AG08396 (cell line): Measurements from ENCODE around the gene RALGAPA1.
"Not testable (repeated sequence)": the region's sequence is repeated elsewhere in the genome, so short reads cannot be mapped to it uniquely, and the experiment has no call there.

Experiments used
- DNase-seq: peaks from one replicate; pipeline ENCODE4 v3.0.0; 2012; ENCODE audit warnings: low spot score, mixed read lengths

RALGAPA1 gene

DNA sequence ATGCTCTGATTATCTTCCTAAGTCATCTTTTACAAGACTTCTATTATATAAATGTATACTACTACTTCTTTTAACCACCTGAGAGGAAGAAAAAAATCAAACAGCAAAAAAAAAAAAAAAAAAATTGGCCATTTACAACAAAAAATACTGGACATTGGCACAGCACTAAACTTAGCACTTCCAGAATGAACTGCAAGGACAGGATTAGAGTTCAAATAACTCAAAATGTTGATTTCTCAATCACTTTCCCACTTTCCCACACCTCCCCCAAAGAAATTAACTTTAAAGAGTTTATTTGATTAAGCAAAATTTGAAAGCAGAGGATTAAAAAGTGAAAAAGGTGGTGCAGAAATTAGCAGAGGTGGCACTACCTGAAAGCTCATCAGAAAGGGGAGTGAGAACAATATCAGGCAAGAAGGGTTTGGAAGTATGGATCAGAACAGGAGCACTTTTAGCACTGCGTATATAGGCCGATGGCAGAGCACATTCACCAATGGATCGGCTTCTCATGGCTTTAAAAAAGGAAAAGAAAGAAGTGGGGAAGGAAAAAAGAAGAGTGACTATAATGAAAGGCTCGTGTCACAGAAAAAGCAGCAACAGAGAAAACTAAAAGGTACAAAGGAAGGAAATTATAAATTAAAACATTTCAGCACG lies 109.2 kb downstream of the RALGAPA1 start:
- no peak for DNase-seq

DNA sequence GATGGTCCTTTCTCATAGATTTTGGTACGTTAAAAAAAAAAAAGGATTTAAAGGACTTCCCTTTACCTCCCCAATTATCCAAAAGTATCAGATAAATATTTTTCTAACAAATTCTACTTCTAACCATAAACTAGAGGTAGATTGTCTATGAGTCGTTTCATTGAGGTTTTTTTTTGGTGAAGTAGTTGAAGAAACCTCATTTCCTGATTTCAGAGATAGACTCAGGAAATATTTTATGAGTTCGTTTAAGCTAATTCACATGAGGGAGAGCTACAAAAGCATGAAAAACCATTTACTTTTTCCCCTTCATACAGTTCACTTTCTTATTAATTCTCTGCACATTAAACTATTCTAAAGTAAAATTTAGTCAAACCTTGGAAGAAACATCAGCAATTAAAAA lies 112.5 kb downstream of the RALGAPA1 start:
- DNase-seq: no peak

DNA sequence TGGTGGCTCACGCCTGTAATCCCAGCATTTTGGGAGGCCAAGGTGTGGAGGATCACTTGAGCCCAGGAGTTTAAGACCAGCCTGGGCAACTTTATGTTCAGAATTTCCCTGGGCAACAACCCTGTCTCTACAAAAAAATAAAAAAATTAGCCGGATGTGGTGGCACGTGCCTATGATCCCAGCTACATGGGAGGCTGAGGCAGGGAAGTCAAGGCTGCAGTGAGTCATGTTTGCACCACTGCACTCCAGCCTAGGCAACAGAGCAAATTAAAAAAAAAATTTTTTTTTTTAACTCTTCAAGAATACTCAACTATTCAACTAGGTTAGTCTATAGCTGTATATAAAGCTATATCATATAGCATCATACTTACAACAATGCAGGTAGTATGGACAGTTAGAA lies 113.0 kb downstream of the RALGAPA1 start:
- no peak for DNase-seq

DNA sequence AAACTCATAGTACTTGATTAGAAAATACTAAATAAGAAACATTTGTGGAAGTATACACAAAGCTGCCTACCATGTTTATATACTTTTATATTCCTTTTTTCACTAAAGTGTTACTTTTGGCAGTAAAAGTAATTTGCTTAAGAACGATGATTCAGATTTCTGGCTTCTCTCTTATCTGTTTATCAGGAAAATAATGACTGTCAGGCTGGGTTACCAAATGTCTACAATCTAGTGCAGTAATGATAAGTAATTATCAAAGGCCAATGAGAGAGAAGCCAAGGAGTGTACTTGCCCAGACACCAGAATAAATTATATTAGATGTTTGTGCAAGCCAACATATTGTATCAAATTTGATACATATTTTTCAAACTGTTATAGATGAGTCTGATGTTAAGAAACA lies 113.4 kb downstream of the RALGAPA1 start:
- DNase-seq: no peak

DNA sequence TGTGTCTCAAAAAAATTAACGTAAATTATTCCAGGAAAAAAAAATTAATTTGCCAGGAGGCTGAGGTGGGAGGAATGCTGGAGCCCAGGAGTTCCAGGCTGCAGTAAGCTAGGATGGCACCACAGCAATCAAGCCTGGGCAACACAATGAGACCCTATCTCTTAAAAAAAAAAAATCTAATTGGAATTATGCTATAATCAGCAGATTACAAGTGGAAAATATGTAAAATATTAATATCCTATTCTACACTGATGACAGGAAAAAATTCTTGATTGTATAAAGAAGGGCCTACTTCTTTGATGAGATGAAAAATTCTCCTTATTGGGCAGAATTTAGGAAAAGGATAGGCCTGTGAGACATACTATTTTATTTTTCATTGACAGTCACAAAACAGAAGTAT lies 114.0 kb downstream of the RALGAPA1 start:
- DNase-seq: no peak

DNA sequence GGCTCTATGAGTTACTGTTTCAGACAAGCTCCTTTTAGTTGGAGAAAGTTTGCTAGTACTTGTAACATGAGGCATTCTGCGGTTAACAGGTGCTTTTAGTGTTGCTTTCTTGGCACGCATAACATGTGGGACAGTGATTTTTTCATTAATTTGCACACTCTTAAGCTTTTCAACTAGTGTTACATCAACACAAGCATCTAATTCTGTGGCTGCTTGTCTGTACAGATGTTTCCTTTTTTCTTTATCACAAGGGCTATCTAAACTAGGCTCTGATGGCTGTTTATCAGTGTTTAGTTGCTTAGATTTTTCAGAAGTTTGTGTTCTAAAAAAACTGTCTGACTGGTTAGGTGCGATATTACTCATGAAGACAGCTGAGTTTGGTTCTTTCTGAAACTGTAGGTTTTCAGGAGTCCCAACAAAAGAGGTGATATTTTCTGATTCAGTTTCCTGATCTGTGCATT lies 120.1 kb downstream of the RALGAPA1 start:
- DNase-seq: no peak

DNA sequence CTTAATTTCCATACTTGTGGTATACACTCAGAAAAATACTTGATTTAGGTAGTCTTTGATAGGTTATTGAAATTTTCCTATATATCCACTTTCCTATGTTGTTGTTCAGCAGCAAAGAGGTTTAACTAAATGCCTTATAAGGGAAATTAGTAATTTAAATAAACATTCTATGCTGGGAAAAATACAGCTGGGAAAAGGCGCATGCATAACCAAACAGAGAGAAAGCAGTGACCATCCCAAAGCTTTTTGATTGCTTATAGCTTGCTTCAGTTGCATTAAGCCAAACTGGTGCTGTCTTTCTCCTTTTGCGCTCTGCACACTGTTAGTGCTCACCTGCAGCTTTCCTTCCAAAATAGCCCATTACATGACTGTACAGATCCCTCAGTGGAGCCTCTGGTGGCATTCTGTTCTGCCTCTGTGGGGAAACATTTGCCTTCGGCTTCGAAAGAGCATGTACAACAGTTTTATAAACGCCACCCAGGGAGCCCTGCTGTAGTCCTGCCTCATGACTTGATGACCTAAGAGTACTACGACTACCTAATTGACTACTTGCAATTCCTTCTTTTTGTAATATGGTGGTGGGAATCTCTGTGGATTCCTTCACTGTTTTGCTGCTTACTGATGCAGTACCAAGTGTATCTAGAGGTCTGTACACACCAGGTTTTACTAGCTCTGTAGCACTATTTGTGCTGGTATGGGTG lies 120.8 kb downstream of the RALGAPA1 start:
- DNase-seq: no peak

DNA sequence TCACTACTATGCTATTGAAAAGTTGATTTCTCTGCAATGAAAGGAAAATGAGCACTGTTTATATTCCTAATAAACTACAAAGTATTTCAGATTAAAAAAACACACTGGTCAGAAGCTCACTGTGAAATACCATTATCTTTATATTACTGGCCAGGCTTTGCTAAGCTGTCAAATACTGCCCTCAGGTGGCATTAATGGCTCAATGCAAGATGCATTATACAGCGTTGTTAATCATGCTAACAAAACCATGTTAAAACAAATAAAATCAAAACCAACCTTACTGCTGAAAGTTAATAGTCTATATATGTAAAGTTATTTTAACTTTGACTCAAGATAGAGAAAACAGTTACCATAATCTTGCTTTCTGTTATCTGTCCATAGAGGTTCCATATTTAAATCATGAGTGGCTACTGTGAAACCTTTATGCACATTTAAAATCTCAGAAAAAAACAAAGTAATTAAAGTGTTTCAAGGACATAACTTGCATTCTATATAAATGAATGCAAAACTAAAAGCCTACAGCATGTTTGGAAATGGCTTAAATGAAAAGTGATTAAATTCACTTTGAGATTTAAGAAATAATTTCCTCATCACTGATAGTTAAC lies 121.7 kb downstream of the RALGAPA1 start:
- DNase-seq: peak; percentile 27

DNA sequence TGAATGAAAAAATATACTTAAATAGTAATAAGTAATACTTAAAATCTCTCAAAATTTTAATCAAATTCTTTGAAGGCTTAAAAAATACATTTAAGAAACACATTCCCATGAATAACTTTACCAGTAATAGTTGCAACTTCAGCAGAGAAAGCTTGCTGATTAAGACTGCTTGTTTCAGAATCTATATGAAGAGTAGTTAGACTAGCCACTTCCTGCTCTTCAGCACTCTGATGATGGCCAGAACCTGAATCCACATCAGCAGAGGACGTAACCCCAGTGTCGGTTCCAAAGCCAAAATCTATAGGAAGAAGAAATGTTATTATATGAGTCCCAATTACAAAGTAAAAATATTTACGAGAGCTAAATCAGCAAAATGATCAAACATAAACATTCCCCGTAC lies 125.4 kb downstream of the RALGAPA1 start:
- DNase-seq: not testable (repeated sequence)

DNA sequence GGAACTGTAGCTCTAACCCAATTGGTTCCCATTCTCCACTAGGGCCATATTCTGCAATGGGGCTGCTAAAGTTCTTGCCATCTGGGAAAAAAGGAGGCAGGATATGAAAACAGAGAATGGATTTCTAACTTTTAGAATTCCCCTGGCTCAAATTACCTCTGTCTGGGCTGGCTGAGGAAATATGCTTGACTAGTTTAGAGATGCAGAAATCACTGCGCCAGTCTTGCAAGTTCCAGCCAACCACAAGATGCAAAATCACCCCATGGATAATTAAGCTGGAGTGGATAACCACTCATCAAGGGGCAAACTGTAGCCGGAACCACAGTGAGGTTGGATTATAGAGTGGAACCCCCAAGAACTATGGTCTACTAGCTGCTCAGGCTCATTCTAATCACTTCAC lies 126.3 kb downstream of the RALGAPA1 start:
- DNase-seq: no peak

DNA sequence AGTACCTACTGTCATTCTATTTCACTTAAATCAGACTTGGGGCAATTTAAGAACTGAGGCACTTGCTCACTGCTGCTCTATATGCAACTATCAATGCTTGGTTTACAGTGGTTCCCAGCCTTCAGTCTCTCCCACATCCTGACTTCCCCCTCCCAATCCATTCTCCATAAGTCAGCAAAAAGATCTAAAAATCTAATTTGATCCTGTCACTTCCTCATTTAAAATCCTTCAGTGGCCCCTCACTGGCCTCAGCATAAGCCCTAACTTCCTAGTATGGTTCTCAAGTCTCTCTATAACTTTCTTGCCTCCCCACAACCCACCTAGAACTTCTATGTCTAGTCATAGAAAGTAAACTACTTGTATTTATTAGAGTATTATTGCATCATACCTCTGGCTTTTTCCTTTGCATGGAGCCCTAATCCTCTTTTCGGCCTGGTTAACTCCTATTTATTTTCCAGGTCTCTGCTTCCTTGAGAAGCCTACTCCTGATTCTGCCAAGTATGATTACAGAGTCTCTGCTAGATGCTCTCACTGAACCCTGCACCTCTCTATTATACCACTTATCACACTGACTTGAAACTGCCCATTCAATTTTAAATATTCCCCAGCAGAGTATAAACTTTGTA lies 130.6 kb downstream of the RALGAPA1 start:
- DNase-seq: no peak

DNA sequence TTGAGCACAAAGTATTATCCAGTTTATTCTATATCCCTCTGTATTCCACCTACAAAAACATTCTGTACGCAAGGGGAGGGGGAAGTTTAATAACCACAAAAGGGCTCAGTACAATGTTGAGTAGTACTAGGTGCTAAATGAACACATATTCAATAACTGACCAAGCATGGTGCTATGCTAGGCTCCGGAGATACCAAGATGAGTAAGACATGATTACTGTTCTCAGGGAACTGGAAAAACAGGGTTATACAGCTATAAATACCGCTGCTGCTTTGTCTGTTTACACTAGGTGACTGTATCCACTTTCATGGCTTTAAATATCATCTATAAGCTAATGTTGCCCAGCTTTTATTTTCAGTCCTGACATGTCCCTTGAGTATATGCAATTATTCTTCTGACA lies 139.3 kb downstream of the RALGAPA1 start:
- peak; percentile 27 for DNase-seq

DNA sequence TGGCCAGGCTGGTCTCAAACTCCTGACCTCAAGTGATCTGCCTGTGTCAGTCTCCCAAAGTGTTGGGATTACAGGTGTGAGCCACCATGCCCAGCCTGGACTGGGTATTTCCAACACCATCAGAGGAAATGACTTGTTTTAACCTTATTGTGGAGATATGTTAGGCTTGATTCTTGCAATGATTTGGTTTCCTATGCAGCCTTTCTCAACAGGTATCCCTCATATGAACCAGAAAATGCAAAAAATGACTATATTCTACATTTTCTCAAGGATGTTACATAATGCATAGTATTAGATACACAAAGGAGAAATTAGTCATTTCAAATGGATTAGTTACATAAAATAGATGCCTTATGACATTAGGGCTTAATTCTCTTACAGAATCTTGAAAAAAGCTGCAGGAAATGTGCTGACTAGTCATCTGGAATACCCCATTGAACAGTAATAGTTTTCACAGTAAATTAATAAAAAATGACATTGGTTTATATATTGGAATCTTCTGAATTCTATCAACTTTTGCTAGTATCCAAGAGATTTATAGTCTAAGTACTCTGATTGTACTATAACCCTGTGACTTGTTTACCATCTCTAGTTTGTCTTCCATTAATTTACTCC lies 142.6 kb downstream of the RALGAPA1 start:
- DNase-seq: no peak

DNA sequence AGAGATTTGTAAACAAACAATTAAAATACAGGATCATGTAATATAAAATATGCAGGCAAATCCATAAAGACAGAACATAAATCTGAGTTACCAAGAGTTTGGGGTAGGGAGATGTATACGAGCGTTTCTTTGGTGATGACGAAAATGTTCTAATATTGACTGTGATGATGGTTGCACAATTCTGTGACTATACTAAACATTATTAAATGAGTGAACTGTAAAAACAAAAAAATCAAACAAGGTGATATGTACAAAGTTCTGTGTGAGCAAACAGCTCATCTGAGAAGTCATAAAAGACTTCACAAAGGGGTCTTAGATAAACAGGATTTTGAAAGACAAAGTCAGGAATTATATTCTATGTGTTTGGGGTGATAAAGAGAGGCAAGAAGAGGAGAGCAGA lies 147.2 kb downstream of the RALGAPA1 start:
- no peak for DNase-seq

DNA sequence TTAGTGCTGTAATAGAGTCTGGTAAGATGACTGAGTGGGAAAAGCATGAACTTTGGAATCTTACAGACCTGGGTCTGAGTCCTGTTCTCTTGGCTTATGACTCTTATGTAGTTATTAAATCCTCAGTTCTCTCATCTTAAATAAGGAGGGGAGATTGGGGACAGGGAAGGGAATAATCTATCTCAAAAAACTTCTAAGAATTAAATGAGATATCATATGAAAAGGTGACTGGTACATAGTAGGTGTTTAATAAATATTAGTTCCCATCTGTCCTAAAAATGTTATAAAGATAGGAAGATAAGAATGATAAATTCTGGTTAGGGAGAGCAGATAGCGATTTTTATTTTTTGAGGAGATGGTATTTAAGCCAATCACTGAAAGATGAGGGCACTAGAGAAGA lies 156.1 kb downstream of the RALGAPA1 start:
- DNase-seq: no peak

DNA sequence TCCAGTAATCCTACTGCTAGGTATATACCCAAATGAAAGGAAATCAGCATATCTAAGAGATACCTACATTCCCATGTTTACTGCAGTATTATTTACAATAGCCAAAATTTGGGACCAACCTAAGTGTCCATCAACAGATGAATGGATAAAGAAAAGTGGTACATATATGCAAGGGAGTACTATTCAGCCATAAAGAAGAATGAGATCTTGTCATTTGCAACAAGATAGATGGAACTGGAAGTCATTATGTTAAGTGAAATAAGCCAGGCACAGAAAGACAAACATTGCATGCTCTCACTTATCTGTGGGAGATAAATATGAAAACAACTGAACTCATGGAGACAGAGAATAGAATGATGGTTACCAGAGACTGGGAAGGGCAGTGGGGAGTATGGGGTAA lies 165.6 kb downstream of the RALGAPA1 start:
- no peak for DNase-seq

DNA sequence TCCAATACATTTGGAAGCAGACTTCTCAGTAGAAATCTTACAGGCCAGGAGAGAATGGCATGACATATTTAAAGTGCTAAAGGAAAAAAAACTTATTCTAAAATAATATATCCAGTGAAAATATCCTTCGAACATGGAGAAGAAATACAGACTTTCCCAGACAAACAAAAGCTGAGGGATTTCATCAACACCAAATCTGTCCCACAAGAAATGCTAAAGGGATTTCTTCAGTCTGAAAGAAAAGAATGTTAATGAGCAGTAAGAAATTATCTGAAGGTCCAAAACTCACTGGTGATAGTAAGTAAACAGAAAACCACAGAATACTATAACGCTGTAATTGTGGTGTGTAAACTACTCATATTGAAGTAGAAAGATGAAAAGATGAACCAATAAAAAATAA lies 171.2 kb downstream of the RALGAPA1 start:
- DNase-seq: no peak

DNA sequence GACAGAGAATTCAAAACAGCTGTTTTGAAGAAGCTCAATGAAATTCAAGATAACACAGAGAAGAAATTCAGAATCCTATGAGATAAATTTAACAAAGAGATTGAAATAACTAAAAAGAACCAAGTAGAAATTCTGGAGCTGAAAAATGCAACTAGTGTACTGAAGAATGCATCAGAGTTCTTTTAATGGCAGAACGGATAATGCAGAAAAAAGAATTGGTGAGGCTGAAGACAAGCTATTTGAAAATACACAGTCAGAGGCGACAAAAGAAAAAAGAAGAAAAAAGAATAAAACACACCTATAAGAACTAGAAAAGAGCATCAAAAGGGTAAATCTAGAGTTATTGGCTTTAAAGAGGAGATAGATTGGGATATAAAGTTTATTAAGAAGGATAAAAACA lies 171.8 kb downstream of the RALGAPA1 start:
- no peak for DNase-seq

DNA sequence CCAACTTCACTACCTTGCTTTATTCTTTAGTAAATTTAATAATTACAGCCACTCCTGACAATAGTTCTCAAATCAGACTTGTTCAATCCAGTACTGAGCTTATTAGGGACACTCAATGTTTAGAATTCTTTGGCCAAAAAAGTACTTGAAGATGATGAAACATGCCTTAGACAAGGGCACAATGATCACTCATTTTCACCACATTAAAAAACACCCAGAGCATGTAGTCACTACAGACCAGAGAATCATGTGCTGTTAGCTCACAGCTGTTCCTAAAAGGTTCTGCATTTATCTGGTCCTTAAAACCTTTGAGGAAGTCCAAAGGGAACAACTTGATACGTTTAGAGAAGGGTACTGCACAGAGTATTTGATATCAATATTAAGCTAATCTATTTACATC lies 176.4 kb downstream of the RALGAPA1 start:
- DNase-seq: peak; percentile 18

DNA sequence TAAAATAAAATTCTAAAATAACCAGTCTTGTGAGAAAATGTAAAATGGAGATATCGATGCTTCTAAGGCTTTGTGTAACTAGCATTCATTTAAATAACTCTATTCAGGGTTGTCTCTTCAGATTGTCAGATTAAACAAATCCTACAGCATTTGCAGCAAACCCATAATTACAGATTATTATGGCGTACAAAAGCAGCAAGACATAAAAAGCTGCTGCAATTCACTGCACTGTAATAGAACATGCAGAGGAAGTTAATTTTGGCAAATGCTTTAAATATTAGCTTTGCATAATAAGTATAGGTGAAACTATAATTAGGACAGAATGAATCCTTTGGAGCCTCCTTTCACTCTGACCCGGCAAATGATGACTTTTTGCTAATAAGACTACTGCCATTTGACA lies 176.8 kb downstream of the RALGAPA1 start:
- no peak for DNase-seq

DNA sequence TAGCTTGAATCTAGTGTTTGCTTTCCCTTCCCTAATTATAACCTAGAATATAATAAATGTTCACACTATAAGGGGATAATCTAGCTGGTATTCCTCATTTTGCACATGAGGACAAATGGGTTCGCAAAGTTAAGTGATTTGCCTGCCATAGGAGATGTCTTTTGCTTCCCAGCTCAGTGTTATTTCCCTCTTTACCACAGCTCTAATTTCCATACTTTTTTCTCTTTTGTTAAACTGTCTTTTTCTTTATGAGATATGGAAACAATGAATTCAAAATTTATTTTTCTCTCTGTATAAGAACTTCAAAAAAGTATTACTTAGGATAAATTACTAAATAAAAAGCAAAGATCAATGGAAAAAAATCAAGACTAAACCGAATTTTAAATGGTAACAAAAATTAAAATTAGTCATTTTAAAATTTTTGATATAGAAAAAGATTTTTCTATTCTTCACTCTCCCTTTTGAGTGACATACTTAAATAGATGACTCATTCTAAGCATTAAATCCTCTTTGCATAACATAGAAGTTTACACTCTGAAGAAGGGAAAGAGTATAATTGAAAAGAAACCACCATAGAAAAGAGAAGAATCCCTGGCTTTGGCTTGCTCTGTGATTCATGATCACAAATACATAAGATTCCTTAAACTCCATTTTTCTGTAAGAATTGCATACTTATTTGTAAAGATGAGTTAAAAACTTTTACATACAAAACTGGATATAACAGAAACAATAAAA lies 177.9 kb downstream of the RALGAPA1 start:
- DNase-seq: no peak

DNA sequence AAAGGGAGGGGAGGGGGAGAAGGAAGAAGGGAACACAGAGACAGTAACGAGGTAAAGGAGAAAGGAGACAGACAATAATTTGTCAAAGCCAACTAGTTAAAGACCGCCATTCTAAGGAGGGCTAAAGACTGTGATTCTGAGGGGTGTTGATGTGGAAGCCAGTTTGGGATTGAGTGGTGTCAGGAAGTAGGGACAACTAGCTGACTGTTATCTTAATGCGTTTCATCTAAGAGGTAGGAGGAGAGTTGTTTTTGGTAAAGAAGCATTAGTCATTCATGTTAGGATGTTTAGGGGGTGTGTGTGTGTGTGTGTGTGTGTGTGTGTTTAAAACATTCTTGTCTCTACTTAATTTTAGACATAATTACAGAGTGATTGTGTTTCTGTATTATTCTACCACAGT lies 180.1 kb downstream of the RALGAPA1 start:
- no peak for DNase-seq
